ENCODE measurements around the gene NR5A2.

Gene NR5A2

DNA sequence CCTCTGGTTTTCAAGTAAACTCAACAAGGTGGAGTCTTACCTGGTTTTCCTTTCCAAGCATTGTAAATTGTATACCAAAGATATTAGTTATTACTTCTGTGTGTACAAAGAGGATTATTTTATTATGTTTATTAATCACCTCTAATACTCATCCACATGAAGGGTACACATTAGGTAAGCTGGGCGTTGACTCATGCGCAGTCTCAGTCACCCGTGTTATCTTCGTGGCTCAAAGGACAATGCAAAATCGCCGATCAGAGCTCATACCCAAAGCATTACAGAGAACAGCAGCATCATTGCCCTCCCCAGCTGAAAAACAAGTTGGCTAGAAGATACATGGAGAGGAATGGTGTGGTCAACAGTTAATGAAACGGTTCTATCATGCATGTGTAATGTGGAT, 148.7 kb downstream of the NR5A2 start:
- H3K4me3 ChIP-seq (ENCODE audit: low read depth, low read length) = no peak overlapping the region
- no peak for DNase-seq (ENCODE audit: low read depth)
- TF ChIP-seq, protein P1, sequence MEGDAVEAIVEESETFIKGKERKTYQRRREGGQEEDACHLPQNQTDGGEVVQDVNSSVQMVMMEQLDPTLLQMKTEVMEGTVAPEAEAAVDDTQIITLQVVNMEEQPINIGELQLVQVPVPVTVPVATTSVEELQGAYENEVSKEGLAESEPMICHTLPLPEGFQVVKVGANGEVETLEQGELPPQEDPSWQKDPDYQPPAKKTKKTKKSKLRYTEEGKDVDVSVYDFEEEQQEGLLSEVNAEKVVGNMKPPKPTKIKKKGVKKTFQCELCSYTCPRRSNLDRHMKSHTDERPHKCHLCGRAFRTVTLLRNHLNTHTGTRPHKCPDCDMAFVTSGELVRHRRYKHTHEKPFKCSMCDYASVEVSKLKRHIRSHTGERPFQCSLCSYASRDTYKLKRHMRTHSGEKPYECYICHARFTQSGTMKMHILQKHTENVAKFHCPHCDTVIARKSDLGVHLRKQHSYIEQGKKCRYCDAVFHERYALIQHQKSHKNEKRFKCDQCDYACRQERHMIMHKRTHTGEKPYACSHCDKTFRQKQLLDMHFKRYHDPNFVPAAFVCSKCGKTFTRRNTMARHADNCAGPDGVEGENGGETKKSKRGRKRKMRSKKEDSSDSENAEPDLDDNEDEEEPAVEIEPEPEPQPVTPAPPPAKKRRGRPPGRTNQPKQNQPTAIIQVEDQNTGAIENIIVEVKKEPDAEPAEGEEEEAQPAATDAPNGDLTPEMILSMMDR (IDR thresholded peaks at IDR 0.05; ENCODE audit: control insufficient read depth, extremely low read depth, insufficient read depth) = no peak

DNA sequence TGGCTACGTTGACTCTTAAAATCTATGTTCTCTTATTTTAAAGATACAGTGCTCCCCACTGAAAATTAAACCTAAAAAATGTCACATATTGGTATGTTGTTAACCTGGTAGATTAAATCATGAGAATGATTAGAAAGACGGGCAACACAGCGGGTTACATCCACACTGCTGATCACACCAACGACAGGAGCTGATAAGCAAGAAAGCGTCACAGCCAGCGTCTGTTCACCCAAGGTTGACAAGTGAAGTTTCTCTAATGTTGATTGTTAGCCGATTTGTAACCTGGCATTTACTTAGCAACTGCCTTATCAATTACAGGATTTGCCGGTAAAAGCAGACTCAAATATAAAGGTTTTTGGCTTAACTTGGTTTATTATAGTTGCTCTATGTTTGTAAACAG, 149.3 kb downstream of the NR5A2 start:
- TF ChIP-seq, protein P1 (IDR thresholded peaks at IDR 0.05; ENCODE audit: control insufficient read depth, extremely low read depth, insufficient read depth) = no peak
- no peak overlapping the region for H3K4me3 ChIP-seq (ENCODE audit: low read depth, low read length)
- no peak for DNase-seq (ENCODE audit: low read depth)

DNA sequence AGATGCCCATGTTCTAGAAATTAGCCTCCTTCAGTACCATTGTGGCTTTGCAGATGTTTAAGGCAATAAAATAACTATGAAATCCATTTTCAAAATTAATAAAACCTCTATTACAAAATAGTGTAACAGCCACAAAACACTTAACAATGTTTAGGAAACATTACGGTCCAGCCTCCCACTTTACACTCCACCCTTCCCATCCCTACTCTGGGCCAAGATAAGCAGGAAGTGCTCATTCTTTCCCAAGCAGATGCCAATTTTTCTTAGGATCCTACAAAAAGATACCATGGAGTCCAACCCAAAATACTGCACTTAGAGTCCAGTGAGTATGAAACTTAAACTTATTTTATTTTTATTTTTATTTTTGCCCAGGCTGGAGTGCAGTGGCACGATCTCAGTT, 150.8 kb downstream of the NR5A2 start:
- TF ChIP-seq, protein P1 (IDR thresholded peaks at IDR 0.05; ENCODE audit: control insufficient read depth, extremely low read depth, insufficient read depth) = no peak
- no peak overlapping the region for H3K4me3 ChIP-seq (ENCODE audit: low read depth, low read length)
- no peak for DNase-seq (ENCODE audit: low read depth)

DNA sequence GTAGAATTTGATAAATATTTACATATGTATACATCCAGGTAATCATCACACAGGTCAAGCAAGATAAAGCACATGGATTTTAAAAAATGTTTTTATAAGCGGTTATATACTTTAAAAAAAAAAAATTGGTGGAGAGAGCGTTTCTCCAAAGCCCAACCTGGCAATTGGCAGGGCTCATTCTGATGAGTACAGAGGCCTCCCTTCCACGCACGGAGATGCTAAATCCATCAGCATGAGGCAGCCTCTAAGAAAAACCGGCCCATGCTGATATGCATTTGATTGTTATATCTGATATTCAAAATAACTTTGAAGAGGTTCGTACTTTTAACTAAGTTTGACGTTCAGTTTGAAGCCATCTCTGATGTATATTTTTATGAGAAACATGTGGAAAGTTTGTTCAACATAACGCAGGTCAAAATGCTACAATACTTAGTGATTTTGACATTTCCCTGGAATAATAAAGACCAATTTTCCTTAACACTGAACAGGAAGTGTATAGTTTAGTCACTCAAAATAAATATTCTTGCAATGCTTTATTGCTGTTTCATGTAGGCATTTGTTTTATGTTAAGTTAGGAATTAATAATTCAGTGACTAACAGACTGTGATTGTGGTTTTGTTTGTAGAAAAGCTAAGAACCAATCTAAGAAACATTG, 151.7 kb downstream of the NR5A2 start:
- no peak for DNase-seq (ENCODE audit: low read depth)
- TF ChIP-seq, protein P1 (IDR thresholded peaks at IDR 0.05; ENCODE audit: control insufficient read depth, extremely low read depth, insufficient read depth) = no peak
- H3K4me3 ChIP-seq (ENCODE audit: low read depth, low read length) = no peak overlapping the region

DNA sequence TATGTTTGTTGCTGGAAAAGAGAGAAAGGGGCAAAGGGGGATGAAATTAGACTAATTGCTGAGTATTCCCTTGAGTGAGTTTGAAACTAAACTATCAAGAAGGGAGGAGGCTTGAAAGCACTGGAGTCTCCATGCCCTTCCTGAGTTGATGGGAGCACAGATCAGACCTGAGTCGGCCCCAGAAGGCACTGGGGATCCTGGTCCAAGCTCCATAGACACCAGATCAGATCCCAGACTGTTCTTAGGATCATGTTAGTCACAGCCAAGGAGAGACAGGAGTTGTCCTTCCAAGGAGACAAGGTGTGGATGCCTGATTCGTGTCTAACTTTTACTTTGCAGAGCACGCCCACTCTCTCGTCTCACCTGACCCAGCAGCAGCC, 152.3 kb downstream of the NR5A2 start:
- H3K4me3 ChIP-seq (ENCODE audit: low read depth, low read length) = no peak overlapping the region
- TF ChIP-seq, protein P1 (IDR thresholded peaks at IDR 0.05; ENCODE audit: control insufficient read depth, extremely low read depth, insufficient read depth) = no peak
- DNase-seq (ENCODE audit: low read depth) = no peak

DNA sequence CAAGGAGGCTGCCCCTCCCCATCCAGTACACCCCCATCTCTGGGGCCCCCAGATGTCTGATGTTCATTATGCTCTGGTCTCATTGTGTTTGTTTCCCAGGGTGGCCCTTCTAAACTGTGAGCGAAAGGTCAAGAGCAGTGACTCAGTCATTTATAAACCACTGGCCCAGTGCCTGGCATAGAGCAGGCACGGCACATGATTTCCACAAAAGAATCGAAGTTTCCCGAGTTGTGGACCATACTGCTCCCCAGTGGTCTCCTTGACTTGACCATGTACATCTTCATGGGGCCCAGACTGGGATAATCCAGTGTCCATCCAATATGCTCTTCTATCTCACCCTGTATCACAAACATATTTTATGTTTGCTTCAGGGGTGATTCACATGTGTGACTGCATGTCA, 153.3 kb downstream of the NR5A2 start:
- DNase-seq (ENCODE audit: low read depth) = no peak
- TF ChIP-seq, protein P1 (IDR thresholded peaks at IDR 0.05; ENCODE audit: control insufficient read depth, extremely low read depth, insufficient read depth) = no peak
- no peak overlapping the region for H3K4me3 ChIP-seq (ENCODE audit: low read depth, low read length)

DNA sequence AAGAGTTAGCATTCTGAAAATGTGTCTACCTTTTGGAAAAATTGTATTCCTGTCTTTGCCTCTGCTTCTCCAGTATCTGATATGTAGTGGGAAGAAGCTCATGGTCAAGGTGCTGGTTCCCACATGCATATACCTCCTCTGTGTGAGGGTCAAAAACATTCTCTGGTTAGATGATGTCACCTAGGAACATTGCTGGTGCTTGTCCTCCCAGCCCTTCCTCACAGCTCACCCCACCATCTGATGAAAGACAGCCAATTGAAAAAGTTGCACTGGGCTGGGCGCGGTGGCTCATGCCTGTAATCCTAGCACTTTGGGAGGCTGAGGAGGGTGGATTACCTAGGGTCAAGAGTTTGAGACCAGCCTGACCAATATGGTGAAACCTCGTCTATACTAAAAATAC, 154.4 kb downstream of the NR5A2 start:
- DNase-seq (ENCODE audit: low read depth) = no peak
- TF ChIP-seq, protein P1 (IDR thresholded peaks at IDR 0.05; ENCODE audit: control insufficient read depth, extremely low read depth, insufficient read depth) = no peak
- no peak overlapping the region for H3K4me3 ChIP-seq (ENCODE audit: low read depth, low read length)
